Measurements from ENCODE around the gene CSNK1G3.

Gene CSNK1G3

GRCh38 chr5:123659011-123659410, 147.0 kb downstream of the CSNK1G3 start:
- no peak for DNase-seq

- no peak for DNase-seq
These were observed 147.5 kb downstream of the CSNK1G3 start for GRCh38 chr5:123659495-123659894.

- no peak for DNase-seq
These were observed 153.0 kb downstream of the CSNK1G3 start for GRCh38 chr5:123664961-123665360.

GRCh38 chr5:123665822-123666371, 153.9 kb downstream of the CSNK1G3 start:
- DNase-seq = no peak
